Brain microvascular endothelial cell (primary cell): ENCODE measurements around the gene CSF1.

ENCODE experiments used
- DNase-seq: peaks from one replicate; pipeline ENCODE4 v3.0.0-alpha.2; 2020
- H3K27ac ChIP-seq: fragments of 250-450 bp; sonication (Bioruptor Pico); 2 replicates; pipeline ENCODE4 v1.5.1; 2020; ENCODE audit warnings: mild to moderate bottlenecking, moderate library complexity
- H3K27me3 ChIP-seq: fragments of 250-450 bp; sonication (Bioruptor Pico); replicated peaks from 2 replicates; pipeline ENCODE4 v1.5.1; 2020; ENCODE audit warnings: mild to moderate bottlenecking
- H3K36me3 ChIP-seq: fragments of 250-450 bp; sonication (Bioruptor Pico); replicated peaks from 2 replicates; pipeline ENCODE4 v1.5.1; 2020; ENCODE audit warnings: mild to moderate bottlenecking
- H3K4me3 ChIP-seq: 2 replicates; pipeline ENCODE4 v1.5.1; 2011; ENCODE audit warnings: low read depth, mild to moderate bottlenecking, control low read depth, low read length, moderate library complexity
- CTCF ChIP-seq: IDR thresholded peaks from 2 replicates; pipeline ENCODE4 v1.5.1; 2011; ENCODE audit warnings: low read depth, mild to moderate bottlenecking, moderate library complexity, low read length, control low read depth, inconsistent platforms; ENCODE audit errors: missing control alignments
- in situ Hi-C: cut with HindIII; loops from 2 replicates; pipeline ENCODE4 v1.10.0; 2017; ENCODE audit warnings: low sequenced_read_pairs, low pct_ligation_motif_present

CSF1 gene

GRCh38 chr1:109892561-109893368 lies 17.9 kb upstream of the CSF1 start:
- no peak for DNase-seq
- H3K27me3 ChIP-seq = no peaks in the 10 kb centered on the region
- no peak overlapping the region for H3K27ac ChIP-seq
- H3K4me3 ChIP-seq = no peak overlapping the region
- in situ Hi-C loops = no loop called here
- H3K36me3 ChIP-seq = no peaks in the 10 kb centered on the region
- no peak for TF ChIP-seq CTCF

GRCh38 chr1:109893532-109894171 lies 17.0 kb upstream of the CSF1 start:
- in situ Hi-C loops = no loop called here
- no peak overlapping the region for H3K4me3 ChIP-seq
- DNase-seq = no peak
- no peaks in the 10 kb centered on the region for H3K36me3 ChIP-seq
- H3K27ac ChIP-seq = no peak overlapping the region
- H3K27me3 ChIP-seq = no peaks in the 10 kb centered on the region
- TF ChIP-seq CTCF = no peak

DNA sequence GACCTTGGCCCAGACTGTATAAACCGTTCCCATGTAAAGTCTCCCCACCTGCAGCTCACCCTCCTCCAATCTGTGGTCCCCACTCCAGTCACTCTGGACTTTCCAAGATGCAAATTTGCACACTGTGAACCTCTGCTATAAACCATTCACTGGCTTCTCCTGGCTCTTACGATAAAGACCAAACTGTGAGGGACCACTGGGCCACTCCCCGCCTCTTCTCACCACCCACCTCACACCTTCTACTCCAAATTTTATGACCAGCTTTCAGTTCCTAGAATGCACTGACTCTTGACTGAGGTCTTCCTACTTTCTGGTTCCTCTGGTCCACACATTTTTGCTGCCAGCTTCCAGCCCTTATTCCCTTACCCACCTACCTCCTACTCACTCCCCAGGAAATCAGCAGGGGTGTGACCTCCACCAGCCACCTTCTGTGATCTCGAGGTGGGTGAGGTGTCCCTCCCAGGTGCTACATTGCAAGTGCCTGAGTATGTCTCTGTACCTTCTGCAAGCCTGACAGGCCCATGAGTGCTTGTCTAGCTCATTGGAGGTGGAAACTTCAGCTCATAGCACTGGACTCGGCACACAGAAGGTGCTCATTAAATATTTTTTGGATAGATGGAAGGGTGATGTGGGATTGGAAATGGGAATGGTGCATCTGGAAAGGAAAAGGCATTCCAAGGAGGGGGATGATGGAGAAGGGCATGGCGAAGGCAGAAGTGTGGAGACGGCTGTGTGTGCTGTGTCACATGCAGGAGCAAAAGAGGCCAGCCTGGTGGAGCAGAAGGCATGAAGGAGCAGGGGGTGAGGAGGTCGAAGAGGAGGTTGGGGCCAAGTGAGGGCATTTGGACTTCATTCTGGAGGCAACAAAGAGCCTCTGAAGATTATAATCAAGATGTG lies 15.6 kb upstream of the CSF1 start:
- no peaks in the 10 kb centered on the region for H3K36me3 ChIP-seq

GRCh38 chr1:109895720-109896504 lies 14.7 kb upstream of the CSF1 start:
- no peak overlapping the region for H3K4me3 ChIP-seq
- no peaks in the 10 kb centered on the region for H3K27me3 ChIP-seq
- TF ChIP-seq CTCF = no peak
- in situ Hi-C loops = no loop called here
- no peaks in the 10 kb centered on the region for H3K36me3 ChIP-seq
- peak; percentile 44 for DNase-seq
- H3K27ac ChIP-seq = no peak overlapping the region

More for the DNA sequence above, 15.6 kb upstream of the CSF1 start:
- no peak for DNase-seq
- in situ Hi-C loops = no loop called here
- no peak overlapping the region for H3K4me3 ChIP-seq
- H3K27me3 ChIP-seq = no peaks in the 10 kb centered on the region
- H3K27ac ChIP-seq = no peak overlapping the region
- no peak for TF ChIP-seq CTCF

DNA sequence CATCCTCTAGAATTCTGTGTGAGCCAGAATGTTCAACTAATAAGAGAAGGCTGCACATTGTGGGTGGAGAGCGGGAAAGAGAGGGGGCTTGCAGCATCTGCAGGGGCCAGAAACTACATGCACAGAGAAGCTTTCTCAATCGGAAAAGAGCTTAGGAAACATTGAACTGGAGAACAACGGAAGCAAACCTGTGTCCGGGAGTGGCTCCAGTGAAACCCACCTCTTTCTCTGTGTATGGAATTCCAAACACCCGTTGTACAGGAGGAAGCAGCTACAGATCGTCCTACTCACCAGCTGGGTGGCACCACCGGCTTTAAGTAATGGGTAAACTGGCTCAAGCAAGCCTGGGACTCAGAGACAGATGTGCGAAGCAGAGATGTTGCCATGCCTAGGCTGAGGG lies 14.0 kb upstream of the CSF1 start:
- H3K27ac ChIP-seq = no peak overlapping the region
- no peaks in the 10 kb centered on the region for H3K27me3 ChIP-seq
- DNase-seq = no peak
- TF ChIP-seq CTCF = no peak
- H3K36me3 ChIP-seq = no peaks in the 10 kb centered on the region
- no peak overlapping the region for H3K4me3 ChIP-seq
- in situ Hi-C loops = no loop called here
